NCI-H128 (cell line): ENCODE data around the gene RASGRP2.
A peak's percentile ranks its signal among the peaks of the same experiment; 100 is the strongest.

Experiments used
- DNase-seq: peaks from one replicate; lab custom pipeline; 2025; ENCODE audit not compliant: unreplicated experiment; lab: John Stamatoyannopoulos, UW

RASGRP2 gene

DNA sequence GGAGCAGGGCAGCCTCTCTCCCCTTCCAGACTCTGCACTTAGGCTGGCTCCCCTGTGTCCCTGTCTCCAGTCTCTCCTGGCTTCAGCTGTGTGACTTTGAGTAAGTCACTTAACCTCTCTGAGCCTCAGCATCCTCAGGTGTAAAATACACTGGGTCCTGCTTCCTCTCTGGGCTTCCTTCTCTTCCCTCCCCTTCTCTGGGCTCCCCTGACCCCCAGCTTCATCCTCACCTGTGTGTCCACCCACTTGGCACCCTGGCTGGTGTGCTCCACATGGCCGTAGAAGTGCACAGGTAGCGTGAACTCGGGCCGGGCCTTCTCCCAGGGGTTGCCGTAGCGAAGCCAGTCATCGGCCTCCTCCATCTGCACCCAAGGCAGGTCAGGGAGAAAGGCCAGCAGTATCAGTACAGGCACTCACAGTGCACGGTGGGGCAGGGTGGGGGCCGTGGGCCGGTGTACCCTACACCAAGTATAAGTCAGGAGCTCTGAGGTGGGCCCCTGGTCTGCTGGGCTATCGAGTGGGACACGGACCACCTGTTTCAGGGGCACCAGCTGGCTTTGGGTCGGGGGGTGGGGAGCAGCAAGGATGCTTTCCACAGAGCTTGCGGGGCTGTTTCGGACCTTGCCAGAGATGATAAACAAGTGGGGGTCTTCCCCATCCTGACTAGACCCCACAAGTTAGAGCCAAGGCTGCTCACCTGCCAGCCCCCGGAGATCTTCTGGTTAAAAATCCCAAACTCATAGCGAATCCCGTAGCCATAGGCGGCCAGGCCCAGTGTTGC lies 13.8 kb upstream of the RASGRP2 start:
- no peak for DNase-seq

DNA sequence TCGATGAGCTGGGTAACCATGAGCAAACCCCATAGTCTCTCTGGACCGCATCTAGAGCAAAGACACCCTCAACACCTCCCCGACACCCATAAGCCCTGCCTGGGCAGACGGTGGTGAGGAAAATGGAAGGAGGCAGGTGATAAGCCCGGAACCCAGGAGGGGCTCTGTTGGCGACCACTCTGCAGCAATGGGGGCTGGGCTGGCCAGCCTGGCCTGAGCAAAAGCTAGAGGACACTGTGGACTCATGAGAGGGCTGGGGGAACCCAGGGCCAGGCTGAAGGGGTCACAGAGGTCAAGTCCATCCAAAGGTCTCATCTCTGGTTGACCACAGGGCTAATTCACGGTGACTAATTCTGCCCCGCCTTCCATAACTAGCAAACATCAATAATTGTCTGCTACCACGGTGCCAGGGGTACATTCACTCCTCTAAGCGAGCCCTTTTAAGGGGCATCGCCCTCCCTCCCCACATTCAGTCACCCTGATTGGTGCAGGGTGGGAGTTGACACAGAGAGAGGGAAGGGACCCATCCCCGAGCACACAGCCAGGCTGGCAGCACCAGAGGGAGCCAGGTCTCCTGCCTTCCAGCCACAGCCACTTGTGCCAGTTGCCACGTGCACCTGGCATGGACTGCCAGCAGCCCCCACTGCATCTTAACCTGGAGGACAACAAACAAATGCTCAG lies 11.9 kb upstream of the RASGRP2 start:
- no peak for DNase-seq

DNA sequence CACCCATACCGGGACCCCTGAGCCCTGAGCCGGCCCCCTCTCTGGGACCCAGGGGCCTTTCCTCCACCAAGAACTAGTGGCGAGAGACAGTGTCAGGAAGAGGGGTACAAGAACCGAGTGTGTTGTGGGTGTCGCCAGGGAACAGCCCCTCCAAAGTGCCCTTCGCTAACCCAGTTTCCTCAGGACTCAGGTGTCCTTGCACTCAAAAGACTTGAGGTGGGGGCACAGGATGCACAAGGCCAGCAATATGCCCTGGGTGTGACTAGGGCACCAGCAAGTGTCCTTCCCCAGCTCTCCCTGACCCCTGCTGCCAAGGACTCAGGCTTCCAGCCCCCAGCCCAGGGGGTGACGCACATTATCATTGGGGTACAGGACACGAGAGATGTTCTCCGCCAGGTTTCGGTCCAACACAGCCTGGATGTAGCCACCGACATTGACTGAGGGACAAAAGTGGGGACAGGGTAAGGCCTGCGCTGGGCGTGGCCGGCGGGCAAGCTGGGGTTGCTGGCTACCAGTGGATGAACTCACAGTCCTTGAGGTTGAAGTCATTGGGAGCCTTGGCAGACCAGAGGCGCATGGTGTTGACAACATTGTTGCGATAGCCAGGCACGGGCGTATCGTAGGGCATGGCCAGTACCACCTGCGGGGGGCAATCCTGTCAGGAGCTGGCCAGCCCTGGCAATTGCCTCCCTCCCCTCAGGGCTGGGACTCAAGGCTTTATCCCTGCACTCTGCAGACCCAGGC lies 11.1 kb upstream of the RASGRP2 start:
- DNase-seq: no peak

DNA sequence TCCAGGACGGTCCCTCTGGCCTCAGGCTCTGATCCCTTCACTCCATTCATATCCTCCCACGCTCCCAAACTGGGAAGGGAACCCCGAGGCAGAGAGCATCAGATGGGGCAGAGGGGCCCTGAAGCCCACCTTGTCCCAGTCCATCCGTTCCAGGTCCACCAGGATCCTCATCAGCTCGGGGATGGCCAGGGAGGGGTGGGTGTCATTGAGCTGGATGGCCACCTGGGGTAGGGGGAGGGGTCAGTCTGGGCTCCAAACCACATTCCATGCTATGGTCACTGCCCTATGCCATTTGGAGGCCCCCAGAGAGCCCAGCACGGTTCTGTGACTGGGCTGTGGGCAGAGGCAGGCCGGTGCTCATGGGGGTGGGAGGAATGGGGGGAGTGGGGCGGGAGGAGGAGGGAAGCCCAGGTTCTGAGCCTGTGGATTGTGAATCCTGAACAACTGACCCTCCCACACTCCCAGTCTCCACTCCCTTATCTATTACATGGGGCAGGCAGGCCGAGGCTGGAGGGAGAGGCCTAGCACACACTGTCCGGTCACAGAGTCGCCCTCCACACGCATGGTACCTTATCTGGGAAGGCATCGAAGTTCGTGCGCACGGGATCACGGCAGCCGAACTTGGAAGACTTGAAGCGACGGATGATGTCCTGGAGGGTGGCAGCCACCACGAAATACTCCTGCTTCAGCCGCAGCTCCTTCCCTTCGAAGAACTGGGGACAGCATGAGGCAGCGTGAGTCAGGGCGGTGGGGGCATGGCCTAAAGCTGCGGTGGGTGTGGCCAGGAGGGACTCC lies 10.4 kb upstream of the RASGRP2 start:
- DNase-seq: no peak

DNA sequence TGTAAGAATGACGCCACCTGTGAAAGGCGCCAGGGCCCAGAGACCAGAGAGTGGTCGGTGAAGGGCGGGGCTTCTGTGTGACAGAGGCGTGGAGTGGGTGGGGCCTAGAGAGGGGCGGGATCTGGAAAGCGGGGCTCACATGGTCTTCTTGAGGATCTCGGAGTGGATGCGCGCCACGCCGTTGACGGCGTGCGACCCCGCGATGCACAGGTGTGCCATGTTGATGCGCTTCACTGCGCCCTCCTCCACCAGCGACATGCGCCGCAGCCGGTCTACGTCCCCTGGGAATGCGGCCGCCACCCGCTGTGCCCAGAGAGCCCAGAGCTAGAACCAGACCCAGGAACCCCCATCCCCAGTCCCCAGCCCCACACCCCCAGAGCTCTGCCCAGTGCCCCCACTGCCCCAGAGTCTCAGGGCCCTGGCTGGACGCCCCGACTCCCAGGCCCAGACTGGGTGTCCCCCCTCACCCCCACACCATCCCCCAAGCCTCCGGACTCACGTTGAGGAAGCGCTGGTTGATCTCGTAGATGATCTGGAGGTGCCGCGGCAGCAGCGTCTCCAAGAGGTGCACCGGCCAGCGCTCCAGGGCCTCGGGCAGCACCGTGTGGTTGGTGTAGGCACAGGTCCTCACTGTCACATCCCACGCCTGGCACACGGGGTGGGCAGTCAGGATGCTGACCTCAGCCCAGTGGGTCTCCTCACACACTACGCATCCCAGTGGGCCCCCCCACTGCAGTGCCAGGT lies 9.6 kb upstream of the RASGRP2 start:
- no peak for DNase-seq

DNA sequence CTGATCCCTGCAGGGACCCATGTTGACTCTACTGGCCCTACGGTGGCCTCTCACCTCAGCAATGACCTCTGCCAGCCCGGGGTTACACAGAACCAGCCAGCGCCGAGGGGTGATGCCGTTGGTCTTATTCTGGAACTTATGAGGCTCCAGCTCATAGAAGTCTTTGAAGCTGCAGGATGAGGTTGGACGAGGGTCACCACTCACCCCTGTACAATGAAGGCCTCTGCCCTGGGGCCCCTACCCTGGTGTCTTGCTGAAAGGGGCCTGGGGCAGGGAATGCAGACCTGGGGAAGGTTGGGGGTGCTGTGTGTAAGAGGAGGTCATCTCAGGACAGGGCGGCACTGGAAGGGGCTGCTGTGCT lies 9.1 kb upstream of the RASGRP2 start:
- DNase-seq: no peak

DNA sequence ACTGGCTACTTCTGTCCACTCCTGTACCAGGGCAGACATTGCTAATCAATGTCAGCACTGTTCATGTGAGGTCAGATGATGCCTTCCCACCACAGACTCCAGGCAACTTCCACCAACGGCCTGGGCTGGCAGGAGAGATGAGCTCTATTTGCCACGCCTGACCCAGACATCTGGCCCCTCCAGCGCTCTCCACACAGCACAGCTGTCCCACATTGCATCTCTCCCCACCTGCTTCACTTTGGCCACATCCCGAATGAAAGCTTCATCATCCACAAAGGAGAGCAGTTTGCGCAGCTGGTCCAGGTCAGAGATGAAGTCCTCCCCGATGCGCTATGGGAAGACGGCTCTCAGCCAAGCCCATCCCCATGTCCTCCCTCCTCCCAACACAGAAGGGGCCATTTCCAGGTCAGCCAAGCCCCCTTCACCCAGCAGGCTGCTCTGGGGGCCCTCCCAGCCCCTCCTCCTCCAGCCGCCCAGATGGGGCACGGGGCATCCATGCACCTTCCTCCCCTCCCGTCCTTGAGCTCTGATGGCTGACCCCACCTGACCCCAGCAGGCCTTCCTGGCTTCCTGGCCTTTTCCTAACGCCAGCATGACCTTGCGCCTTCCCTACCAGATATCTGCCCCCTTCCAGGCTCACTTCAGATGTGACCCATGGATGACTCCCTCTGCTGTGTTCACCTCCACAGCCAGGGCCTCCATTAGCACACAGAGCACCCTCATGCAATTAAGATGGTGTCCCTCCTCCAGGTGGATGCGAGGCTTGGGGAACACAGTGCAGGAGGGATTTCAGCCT lies 8.4 kb upstream of the RASGRP2 start:
- DNase-seq: no peak

DNA sequence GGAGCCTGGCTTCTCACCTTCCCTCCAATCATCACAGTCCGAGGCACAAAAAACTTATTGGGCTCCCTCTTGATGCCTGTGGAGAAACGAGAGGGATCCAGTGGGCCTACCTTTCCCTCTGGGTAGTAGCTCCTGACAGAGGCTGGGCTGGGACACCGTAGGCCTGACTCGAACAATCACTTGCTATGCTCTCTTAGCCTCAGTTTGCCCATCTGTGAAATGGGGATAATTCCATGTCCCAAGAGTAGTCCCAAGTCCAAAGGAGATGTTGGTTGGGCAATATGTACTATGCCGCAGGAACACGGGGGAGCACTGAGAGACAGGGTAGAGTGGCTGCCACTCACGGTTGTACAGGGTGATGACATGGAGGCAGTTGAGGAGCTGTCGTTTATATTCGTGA lies 7.6 kb upstream of the RASGRP2 start:
- DNase-seq: no peak

DNA sequence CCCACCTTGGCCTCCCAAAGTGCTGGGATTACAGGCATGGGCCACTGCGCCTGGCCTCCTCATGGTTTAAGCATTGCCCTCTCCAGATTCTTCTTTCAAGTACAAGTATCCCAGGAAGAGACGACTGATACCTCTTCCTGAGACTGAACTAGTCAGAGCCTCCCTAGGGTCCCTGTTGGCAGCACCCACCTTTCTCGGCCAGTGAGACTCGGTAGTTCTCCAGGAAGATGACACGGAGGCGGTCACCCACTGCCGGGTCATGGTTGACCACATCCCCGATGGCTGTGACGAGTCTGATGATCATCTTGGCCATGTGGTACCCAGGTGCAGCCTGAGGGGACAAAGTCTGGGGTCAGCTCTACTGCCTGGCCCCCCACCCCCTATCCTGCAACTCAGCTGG lies 7.2 kb upstream of the RASGRP2 start:
- no peak for DNase-seq

DNA sequence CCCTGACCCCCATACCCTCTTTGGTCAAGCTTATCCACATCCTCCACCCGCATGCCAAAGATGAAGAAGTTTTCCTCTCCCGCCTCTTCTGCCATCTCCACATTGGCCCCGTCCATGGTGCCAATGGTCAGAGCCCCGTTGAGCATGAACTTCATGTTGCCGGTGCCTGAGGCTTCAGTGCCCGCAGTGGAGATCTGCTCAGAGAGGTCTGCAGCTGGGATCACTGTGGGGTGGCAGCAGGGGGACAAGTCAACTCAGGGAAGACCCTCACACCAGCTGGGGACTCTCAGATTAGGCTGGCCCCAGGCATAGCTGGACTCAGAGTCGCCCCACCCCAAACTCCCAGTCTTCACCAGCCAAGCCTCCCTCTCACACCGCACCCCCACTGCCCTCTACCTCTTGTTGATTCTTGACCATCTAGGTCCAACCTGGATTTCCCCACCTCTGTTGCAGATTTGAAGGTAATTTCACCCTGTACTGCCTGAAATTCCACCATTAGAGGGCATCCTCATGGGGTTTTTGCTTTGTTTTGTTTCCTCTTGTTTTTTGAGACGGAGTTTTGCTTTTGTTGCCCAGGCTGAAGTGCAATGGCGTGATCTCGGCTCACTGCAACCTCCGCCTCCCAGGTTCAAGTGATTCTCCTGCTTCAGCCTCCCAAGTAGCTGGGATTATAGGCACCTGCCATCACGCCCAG lies 6.6 kb upstream of the RASGRP2 start:
- DNase-seq: no peak

DNA sequence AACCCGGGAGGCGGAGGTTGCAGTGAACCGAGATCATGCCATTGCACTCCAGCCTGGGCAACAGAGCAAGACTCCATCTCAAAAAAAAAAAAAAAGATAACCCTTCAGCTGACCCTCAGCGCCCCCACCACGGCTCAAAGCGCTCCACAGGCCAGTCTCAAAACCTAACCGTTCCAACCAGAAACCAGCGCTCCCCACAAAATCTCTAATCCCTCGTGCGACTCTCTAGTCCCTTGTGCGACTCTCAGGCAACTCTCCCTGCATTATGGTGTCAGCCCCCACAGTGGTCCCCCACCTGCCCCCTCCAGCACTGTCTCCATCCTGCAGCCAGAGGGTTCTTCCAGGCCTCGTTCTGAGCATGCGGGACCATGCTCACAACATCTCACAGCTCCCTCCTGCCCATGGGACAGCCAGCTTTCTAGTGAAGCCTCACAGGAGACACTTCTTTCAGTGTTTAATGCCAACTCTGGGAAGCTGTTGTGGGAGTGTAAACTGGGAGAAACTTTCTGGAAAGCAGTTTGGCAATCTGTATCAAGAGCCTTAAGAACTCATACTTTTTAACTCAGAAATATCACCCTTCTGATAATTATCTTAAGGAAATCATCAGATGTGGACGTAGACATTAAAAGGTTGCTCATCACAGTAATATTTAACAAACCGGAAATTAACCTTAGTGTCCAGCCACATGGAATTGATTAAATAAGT lies 4.2 kb upstream of the RASGRP2 start:
- DNase-seq: no peak

DNA sequence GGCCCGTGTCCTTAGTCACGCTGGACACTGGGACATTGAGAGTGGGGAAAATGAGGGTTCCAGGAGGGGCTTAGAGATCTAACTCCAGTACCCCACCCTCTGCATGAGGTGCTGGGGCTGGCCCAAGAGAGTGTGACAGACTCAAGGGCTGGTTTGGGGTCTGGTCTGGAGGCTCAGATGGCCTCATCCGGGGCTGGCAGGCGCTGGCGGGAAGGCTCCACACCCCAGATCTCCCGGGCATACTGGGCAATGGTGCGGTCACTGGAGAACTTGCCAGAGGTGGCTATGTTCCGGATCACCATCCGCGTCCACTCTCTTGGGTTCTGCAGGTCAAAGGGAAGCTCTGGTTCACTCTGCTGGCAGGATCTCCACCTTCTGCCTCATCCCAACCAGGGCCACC lies 2.5 kb upstream of the RASGRP2 start:
- no peak for DNase-seq

DNA sequence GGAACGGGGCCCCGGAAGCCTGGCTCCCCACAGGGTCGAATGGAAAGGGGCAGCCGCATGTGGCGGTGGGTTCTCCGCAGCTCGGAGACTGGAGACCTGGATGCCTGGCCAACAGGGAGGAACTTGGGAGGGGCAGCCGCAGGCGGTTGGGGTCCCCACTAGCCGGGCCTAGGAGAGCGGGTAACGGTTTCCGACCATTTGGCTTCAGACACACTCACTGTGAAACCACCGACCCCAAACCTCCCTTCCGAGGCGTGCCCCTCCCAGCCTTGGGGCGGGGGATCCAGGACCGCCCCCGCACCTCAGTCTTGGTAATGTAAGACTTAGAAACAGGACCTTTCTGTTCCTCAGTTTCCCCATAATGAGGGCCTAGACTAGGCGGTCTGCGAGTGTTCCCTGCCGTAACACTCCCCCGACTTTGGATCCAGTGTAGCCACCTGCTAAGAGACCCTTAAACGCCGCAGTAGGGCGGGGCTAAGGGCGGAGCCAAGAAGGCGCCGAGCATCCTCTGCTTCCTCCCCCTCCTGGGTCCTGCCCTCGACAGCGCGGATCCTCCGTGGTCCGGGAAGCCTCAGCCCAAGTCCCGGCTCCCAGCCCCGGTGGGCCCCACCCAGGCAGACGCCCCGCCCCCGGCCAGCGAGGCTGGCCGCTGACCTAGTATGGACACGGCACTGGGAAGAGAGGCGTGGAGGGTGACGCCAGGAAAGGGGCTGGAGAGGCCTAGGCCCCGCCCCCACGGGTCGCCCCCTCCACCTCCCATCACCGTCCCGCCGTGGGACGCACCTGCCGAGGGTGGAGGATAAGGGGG lies 1.8 kb upstream of the RASGRP2 start:
- no peak for DNase-seq

DNA sequence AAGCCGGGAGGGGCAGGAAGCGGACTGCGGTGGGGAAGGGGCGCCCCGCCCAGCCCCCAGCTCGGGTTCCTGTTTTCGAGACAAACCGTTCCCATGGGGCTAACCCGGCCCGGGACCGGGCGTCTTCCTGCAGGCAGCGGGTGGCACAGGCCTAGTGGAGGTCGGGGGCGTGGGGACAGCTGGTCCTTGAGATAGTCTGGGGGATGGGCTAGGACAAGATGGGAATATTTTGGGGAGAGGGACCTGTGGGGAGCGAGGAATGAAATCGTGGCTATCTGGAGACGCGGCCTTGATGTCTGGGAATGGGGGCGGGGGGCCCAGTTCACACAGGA lies 1.2 kb upstream of the RASGRP2 start:
- no peak for DNase-seq

DNA sequence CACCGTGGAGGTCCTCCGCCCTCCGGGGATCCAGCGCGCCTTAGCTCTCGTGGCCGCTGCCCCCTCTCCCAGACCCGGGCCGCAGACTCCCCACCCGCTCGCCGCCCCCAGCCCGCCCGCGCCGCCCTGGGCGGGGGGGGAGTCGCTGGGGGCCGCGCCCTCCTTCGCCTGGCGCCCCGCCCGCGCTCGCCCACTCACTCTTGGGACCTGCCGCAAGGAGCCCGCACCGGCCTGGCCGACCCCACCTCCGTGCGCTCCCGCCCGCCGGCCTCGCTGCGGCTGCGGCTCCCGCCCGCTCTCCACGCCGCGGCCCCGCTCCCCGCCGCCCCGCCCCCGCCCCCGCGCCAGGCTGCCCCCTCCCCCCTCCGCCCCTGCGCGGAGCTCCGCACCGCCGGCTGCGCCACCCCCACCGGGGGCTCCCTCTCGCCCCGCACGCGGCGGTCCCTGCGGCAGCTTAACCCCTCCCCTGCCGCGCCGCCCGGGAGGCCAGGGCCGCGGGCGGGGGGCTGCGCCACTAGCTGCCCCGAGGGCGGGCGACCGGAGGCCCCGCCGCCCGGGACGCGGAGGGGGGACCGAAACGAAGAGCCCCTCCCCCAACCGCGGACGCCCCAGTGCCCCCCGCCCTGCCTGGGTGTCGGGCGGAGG lies 724 bp upstream of the RASGRP2 start:
- no peak for DNase-seq

DNA sequence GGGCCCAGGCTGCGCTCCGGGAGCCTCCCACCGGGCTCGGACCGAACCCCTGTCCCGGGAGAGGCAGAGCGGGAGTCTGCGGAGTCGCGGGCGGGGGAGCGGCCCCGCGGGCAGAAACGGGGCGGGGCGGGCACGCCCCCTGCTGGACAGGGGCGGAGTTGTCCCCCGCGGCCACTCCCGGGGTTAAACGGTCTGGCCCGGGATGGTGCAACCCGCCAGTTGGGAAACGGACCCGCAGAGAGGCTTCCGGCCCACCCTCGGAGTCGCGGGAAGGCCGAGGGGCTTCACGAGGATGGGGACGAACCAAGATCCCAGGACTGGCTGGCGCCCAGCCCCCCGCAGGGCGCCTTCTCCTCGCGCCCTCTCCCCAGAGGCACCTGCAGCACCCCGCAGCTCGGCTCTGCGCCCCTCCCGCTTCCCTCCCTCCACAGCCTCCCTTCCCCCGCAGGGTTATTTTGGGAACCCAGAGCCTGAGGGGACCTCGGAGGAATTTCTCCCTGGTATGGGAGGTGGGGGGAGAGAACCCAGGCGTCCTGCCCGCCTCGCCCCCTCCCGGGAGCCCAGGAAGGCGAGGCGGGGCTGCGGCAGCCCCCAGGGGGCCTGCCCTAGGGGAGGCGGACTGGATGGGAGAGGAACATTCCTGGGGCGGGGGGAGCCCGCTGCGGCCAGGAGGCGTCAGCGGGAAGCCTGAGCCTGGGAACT lies 902 bp downstream of the RASGRP2 start:
- DNase-seq: peak; percentile 27
